DMS 273 (cell line): ENCODE results near the gene ACTR6.
"Not testable (repeated sequence)": the region's sequence is repeated elsewhere in the genome, so short reads cannot be mapped to it uniquely, and the experiment has no call there.

ENCODE experiments used
- DNase-seq: peaks from one replicate; lab custom pipeline; 2025; ENCODE audit not compliant: unreplicated experiment; lab: John Stamatoyannopoulos, UW

Gene ACTR6

GRCh38 chr12:100184549-100185145 lies 16.0 kb upstream of the ACTR6 start:
- DNase-seq, result peak; percentile 15

- no peak for DNase-seq
These were observed 15.2 kb upstream of the ACTR6 start for GRCh38 chr12:100185361-100185894.

GRCh38 chr12:100186071-100186470 lies 14.5 kb upstream of the ACTR6 start:
- no peak for DNase-seq

GRCh38 chr12:100187068-100187467 lies 13.5 kb upstream of the ACTR6 start:
- DNase-seq, result no peak

GRCh38 chr12:100187857-100188519 lies 12.6 kb upstream of the ACTR6 start:
- no peak for DNase-seq

GRCh38 chr12:100188888-100189635 lies 11.6 kb upstream of the ACTR6 start:
- not testable (repeated sequence) for DNase-seq

- DNase-seq, result no peak
These were observed 10.8 kb upstream of the ACTR6 start for GRCh38 chr12:100189636-100190394.

GRCh38 chr12:100193085-100193484 lies 7.5 kb upstream of the ACTR6 start:
- DNase-seq, result no peak

GRCh38 chr12:100197486-100197885 lies 3.1 kb upstream of the ACTR6 start:
- DNase-seq, result no peak

GRCh38 chr12:100199023-100199346 lies 1.6 kb upstream of the ACTR6 start:
- DNase-seq, result no peak

GRCh38 chr12:100199347-100200149 lies 1.1 kb upstream of the ACTR6 start:
- peak; percentile 78 for DNase-seq

- no peak for DNase-seq
These were observed 1.2 kb downstream of the ACTR6 start for GRCh38 chr12:100201604-100202423.

GRCh38 chr12:100207311-100207710 lies 6.7 kb downstream of the ACTR6 start:
- no peak for DNase-seq

GRCh38 chr12:100208834-100209233 lies 8.2 kb downstream of the ACTR6 start:
- DNase-seq, result no peak

GRCh38 chr12:100211698-100212097 lies 11.1 kb downstream of the ACTR6 start:
- no peak for DNase-seq

GRCh38 chr12:100213016-100213891 lies 12.6 kb downstream of the ACTR6 start:
- DNase-seq, result no peak

GRCh38 chr12:100214518-100214917 lies 13.9 kb downstream of the ACTR6 start:
- no peak for DNase-seq

GRCh38 chr12:100215209-100215608 lies 14.6 kb downstream of the ACTR6 start:
- DNase-seq, result no peak

GRCh38 chr12:100216337-100216736 lies 15.7 kb downstream of the ACTR6 start:
- DNase-seq, result no peak
